Measurements from ENCODE around the gene PNPO. TPM values are rescaled to one million over a fixed set of nuclear protein-coding genes. Genes with fewer than 3 reads are reported as not detected.
A peak's percentile ranks its signal among the peaks of the same experiment; 100 is the strongest.

Gene PNPO
- total and polyA plus RNA-seq, 2 of the 13 experiments (the other 11 are each of a cell fraction or from before 2014, with no cell fraction given) = 47.9 to 63.3 TPM

- peak; percentile 17; the same call in 1 of the 2 replicates for TF ChIP-seq THAP9 (CRISPR knock-in tag; IDR thresholded peaks at IDR 0.05; ENCODE audit: borderline replicate concordance)
- TF ChIP-seq WIZ (CRISPR knock-in tag; IDR thresholded peaks at IDR 0.05) = 0 out of 2 replicates have a peak, but pooled peaks have one; percentile 11
- peak; percentile 40; the same call in 1 of the 2 replicates for TF ChIP-seq PHF20 (CRISPR knock-in tag; IDR thresholded peaks at IDR 0.05)
- TF ChIP-seq CSRNP1 (CRISPR knock-in tag; IDR thresholded peaks at IDR 0.05) = peak; percentile 4; the same call in 1 of the 2 replicates
- TF ChIP-seq RARA (CRISPR knock-in tag; IDR thresholded peaks at IDR 0.05) = peak; percentile 45; the same call in 1 of the 2 replicates
- TF ChIP-seq TCF7 (IDR thresholded peaks at IDR 0.05; ENCODE audit: low read depth) = no peak
- 0 out of 2 replicates have a peak, but pooled peaks have one; percentile 11 for TF ChIP-seq ZNF251 (CRISPR knock-in tag; IDR thresholded peaks at IDR 0.05)
- 0 out of 2 replicates have a peak, but pooled peaks have one; percentile 44 for TF ChIP-seq SNAPC2 (CRISPR knock-in tag; IDR thresholded peaks at IDR 0.05)
- peak; percentile 73 for TF ChIP-seq ZBTB7B (CRISPR knock-in tag; IDR thresholded peaks at IDR 0.05)
- TF ChIP-seq ZNF292 (CRISPR knock-in tag; IDR thresholded peaks at IDR 0.05; ENCODE audit: borderline replicate concordance, low read depth) = 0 out of 2 replicates have a peak, but pooled peaks have one; percentile 29
- no peak; the same call in 1 of the 2 replicates for TF ChIP-seq KDM6A (CRISPR knock-in tag; IDR thresholded peaks at IDR 0.05; ENCODE audit: low read depth)
- no peak for TF ChIP-seq JUND (CRISPR knock-in tag; IDR thresholded peaks at IDR 0.05)
- TF ChIP-seq CTCF (CRISPR knock-in tag; IDR thresholded peaks at IDR 0.05) = 0 out of 2 replicates have a peak, but pooled peaks have one; percentile 8
- TF ChIP-seq ZFY (CRISPR knock-in tag; IDR thresholded peaks at IDR 0.05) = peak; percentile 59; the same call in 1 of the 2 replicates
- no peak for TF ChIP-seq FOXA1 (IDR thresholded peaks at IDR 0.05)
- TF ChIP-seq FOXA1 (CRISPR knock-in tag; IDR thresholded peaks at IDR 0.05) = peak; percentile 37; the same call in 1 of the 2 replicates
- peak; percentile 66; the same call in 1 of the 2 replicates for TF ChIP-seq ZNF691 (CRISPR knock-in tag; IDR thresholded peaks at IDR 0.05; ENCODE audit: borderline replicate concordance, low read depth)
- peak; percentile 41; the same call in 1 of the 2 replicates for TF ChIP-seq ZNF556 (CRISPR knock-in tag; IDR thresholded peaks at IDR 0.05; ENCODE audit: borderline replicate concordance)
- no peak for TF ChIP-seq GATAD1 (CRISPR knock-in tag; IDR thresholded peaks at IDR 0.05)
- TF ChIP-seq ZFP62 (CRISPR knock-in tag; IDR thresholded peaks at IDR 0.05) = no peak
- TF ChIP-seq ZNF790 (CRISPR knock-in tag; IDR thresholded peaks at IDR 0.05; ENCODE audit: borderline replicate concordance) = no peak
- 0 out of 2 replicates have a peak, but pooled peaks have one; percentile 29 for TF ChIP-seq ZNF263 (CRISPR knock-in tag; IDR thresholded peaks at IDR 0.05)
- TF ChIP-seq ZFP90 (CRISPR knock-in tag; IDR thresholded peaks at IDR 0.05; ENCODE audit: borderline replicate concordance) = peak; percentile 51; the same call in 1 of the 2 replicates
Observed at GRCh38 chr17:47956791-47957590, 15.6 kb downstream of the PNPO start (continued).
